Jurkat, Clone E6-1 (cell line): Measurements from ENCODE around the gene TMEM141.
"Not testable (repeated sequence)": the region's sequence is repeated elsewhere in the genome, so short reads cannot be mapped to it uniquely, and the experiment has no call there.

Experiments used
- DNase-seq: peaks from one replicate; pipeline ENCODE4 v3.0.0-alpha.2; 2011; ENCODE audit warnings: low read depth, low spot score
- H3K4me3 ChIP-seq: 2 replicates; pipeline ENCODE4 v1.5.1; 2011; ENCODE audit warnings: mild to moderate bottlenecking, low read length, control low read depth, moderate library complexity

TMEM141 gene

DNA sequence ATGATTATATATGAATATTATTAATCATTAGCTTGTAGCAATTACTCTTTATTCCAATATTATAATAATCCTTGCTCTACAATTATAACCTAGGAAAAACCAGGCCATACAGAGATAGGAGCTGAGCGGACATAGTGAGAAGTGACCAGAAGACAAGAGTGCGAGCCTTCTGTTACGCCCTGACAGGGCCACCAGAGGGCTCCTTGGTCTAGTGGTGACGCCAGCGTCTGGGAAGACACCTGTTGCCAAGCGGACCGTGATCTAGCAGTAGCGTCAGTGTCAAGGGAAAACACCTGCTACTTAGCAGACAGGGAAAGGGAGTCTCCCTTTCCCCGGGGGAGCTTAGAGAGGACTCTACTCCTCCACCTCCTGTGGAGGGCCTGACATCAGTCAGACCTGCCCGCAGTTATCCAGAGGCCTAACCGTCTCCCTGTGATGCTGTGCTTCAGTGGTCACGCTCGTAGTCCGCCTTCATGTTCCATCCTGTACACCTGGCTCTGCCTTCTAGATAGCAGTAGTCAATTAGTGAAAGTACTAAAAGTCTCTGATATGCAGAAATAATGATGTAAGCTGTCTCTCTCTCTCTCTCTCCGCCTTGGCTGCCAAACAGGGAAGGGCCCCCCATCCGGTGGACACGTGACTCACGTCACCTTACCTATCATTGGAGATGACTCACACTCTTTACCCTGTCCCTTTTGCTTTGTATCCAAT lies 24.6 kb upstream of the TMEM141 start:
- H3K4me3 ChIP-seq, DNase-seq: not testable (repeated sequence)

DNA sequence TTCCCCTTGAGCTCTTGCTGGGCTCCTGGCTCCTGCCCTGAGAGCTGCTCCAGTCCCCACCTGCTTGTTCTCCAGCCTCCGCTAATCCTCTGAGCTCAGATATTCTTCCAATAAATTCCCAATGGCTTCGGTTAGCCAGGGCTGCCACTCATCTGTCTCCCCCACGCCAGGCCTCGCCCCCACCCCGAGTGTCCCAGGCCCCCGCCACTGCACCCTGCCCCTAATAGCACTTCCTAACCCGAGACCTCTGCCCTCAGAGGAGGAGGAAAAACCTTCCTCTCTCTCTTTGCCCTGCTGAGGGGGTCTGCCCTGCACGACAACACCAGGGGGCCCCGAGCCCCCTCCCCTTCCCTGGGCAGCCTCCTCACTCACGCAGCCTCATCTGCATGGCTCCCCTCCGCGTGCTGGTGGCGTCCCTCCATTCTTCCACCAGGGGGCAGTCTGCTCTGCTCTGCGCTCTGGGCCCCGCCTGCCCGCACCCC lies 21.4 kb upstream of the TMEM141 start:
- no peak overlapping the region for H3K4me3 ChIP-seq

DNA sequence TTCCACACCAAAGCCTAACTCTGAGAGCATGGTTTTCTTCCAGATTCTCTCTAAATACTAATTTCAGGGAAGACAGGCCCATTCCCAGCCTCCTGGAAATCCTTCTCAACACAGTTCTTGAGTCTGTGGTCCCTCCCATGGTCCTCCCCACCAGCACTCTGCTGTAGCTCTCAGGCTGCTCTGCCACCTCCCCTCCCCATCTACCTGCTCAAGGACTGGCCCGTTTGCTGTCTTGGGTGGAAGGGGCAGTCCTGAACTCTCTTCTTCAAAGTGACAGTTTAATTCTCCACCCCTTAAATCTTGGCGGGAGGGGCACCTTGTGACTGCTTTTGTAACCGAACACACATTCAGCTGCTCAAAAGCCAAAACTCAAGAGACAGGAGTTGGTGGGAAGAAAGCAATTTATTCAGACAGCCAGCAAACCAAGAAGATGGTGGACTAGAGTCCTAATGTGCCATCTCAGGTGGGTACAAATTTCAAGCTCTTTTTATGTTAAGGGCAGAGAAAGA lies 19.2 kb upstream of the TMEM141 start:
- no peak overlapping the region for H3K4me3 ChIP-seq

More for the DNA sequence above, 21.4 kb upstream of the TMEM141 start:
- no peak for DNase-seq

DNA sequence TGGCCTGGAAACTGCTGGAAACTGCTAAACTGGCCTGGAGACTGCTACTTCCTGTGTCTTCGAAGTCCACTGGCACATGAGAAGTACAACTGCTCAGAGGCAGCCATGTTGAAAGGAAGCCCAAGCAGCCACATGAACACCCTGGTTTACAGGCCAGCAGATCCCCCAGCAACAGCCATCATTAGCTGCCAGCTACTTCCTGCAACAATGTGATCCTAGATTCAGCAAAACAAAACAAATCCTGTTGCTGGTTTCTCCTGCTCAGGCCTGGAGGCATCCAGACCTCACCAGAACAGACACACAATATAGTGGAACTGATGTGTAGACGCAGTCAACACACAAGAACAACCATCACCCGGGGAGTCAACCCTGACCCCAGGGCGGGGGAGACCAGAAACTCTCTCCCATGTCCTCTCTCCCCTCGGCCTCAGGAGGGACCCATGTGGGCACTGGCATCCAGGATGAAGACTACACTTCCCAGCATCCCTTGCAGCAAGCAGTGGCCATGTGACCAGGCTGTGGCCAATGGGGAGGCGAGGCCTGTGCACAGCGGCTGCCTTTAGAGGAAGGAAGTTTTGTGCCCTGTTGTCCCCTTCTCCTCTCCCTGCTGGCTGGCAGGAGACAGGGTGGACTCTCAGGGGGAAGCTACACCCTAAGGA lies 17.6 kb upstream of the TMEM141 start:
- no peak overlapping the region for H3K4me3 ChIP-seq
- DNase-seq, result no peak

More for the DNA sequence above, 19.2 kb upstream of the TMEM141 start:
- DNase-seq, result no peak

DNA sequence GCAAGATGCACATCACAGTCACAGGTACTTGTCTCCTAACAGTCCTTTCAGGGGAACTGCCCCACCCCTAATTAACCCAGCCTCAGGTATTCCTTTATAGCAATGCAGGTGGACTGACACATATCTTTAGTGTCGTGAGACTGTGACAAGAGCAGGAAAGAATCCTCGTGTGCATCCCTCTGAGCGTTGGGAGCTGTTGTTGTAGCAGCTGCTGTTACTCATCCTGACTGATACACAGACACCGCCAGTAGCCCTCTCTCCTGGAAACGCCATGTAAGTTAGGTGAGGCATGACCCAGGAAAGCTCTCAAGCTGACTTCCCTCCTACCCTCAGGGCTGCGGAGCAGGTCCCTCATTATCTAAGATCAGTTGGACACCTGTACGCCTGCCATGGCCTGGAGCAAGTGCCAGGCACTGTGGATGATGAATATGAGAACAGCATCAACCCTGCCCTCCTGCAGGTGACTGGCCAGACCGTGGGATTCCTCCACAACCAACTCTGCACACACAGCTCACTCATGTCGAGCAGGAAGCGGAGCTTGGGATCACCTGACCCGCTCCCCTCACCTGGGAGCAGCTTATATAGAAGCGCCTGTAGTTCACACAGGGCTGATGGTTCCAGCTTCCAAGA lies 16.6 kb upstream of the TMEM141 start:
- no peak overlapping the region for H3K4me3 ChIP-seq
- no peak for DNase-seq

DNA sequence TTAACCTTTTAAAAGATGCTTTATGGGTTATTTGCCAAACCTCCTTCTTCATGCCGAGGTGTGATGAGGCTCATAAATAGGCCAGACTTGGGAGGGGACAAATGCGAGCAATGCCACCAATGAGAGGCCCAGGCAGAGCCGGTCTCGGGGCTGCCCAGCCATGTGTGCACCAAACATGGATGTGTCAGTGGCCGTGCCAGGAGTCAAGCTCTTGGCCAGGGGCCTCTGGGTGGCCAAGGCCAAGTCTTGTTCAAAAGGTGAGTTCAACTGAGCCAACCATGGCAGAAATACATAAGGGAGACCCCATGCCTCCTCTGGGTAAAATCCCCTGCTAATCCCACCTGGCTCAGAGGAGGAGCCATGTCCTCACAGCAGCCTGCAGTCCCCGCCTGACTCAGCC lies 16.0 kb upstream of the TMEM141 start:
- H3K4me3 ChIP-seq, result no peak overlapping the region
- DNase-seq, result no peak

DNA sequence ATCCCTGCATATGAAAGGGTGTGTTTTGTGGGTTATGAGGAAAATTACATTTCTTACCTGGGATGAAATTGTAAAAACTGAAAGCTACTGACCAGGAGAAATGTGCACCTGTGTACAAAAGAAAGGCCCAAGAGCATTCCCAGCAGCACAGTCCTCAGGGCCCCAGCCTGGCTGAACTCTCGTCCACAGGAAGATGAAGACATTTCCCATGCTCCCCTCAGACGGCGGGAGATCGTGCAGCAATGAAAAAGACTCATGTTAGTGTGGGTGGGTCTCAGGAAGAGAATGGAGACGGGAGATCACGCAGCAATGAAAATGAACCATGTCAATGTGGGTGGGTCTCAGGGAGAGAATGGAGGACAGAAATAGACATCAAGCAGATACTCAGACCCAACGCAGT lies 14.2 kb upstream of the TMEM141 start:
- DNase-seq, result no peak
- no peak overlapping the region for H3K4me3 ChIP-seq

DNA sequence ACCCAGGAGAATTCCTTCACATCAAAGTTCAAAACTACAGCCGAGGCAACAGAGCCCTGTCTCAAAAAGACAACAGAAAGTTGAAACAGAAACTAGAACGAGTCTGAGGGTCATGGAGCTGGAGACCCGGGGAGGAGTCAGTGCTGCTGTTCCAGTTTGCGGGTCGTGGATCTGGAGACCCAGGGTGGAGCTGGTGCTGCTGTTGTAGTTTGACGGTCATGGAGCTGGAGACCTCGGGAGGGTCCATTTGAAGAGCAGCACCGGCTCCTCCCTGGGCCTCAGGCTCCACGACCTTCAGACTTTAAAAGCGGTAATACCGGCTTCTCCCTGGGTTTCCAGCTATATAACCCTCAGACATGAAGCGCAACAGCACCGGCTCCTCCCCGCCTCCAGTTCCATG lies 13.8 kb upstream of the TMEM141 start:
- no peak overlapping the region for H3K4me3 ChIP-seq
- no peak for DNase-seq

DNA sequence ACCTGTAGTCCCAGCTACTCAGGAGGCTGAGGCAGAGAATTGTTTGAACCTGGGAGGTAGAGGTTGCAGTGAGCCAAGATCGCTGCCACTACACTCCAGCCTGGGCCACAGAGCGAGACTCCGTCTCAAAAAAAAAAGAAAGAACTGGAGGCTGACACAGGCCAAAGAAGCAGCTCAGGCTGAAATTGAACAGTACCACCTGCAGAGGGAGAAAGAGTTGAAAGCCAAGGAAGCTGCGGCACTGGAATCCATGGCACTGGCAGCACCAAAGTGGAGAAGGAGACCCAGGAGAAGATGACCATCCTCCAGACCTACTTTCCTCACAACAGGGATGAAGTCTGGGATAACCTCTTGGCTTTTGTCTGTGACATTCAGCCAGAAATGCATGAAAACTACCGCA lies 11.3 kb upstream of the TMEM141 start:
- no peak overlapping the region for H3K4me3 ChIP-seq
- no peak for DNase-seq

DNA sequence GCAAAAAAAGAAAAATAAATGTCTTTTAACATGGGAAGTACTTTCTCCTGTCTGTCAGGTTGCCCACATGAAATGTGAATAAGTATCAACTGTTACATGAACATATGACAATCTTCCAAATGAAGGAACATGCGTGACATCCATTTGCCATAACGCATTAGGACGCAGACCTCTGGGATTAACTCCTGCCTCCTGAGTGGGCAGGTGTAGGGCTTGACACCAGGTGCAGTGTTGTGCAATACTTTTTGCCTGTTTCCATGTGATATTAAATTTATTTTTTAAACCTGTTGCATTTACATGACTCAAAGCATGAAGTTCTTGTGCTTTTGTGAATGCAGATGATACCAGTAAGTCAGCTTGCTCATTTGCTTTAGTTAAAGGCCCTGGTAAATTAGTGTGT lies 8.7 kb upstream of the TMEM141 start:
- H3K4me3 ChIP-seq, result no peak overlapping the region

DNA sequence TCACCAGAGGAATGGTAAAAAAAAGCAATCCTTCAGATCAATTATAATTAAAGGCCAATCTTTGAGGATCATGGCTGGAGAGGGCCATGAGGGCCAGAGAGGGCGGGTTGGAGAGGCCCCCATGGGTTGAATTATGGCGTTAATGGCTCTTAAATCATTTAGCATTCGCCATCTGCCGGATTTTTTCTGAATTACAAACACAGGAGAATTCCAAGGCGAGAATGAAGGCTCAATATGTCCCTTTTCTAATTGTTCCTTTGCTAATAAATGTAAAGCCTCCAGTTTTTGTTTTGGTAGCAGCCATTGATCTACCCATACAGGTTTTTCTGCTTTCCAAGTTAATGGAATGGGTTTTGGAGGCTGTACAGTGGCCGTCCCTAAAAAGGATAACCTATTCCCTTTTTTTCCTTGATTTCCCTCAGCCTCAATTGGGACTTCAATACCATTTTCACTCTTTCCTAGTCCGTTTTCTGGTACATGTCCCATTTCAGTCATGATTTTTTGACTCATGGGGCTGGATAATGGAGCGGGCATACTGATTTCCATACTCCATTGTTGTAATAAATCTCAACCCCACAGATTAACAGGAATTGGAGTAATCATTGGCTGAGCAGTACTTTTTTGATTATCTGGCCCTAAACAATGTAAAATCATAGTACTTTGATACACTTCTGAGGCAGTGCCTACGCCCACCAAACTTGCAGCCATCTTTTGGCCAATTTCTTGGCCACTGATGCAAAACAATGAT lies 6.7 kb upstream of the TMEM141 start:
- no peak for DNase-seq
- no peak overlapping the region for H3K4me3 ChIP-seq

More for the DNA sequence above, 8.7 kb upstream of the TMEM141 start:
- no peak for DNase-seq

DNA sequence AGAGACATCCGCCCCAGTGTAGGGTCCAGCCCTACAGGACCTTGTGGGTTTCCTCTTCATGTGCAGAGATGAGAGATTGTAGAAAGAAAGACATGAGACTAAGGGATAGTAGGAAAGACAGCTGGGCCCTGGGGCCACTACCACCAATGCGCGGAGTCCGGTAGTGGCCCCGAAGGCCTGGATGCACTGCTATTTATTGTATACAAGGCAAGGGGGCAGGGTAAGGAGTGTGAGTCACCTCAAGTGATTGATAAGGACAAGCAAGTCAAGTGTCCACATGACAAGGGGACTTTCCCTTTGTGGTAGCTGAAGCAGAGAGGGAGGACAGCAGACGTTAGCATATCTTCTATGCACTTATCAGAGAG lies 6.2 kb upstream of the TMEM141 start:
- no peak for DNase-seq
- no peak overlapping the region for H3K4me3 ChIP-seq

DNA sequence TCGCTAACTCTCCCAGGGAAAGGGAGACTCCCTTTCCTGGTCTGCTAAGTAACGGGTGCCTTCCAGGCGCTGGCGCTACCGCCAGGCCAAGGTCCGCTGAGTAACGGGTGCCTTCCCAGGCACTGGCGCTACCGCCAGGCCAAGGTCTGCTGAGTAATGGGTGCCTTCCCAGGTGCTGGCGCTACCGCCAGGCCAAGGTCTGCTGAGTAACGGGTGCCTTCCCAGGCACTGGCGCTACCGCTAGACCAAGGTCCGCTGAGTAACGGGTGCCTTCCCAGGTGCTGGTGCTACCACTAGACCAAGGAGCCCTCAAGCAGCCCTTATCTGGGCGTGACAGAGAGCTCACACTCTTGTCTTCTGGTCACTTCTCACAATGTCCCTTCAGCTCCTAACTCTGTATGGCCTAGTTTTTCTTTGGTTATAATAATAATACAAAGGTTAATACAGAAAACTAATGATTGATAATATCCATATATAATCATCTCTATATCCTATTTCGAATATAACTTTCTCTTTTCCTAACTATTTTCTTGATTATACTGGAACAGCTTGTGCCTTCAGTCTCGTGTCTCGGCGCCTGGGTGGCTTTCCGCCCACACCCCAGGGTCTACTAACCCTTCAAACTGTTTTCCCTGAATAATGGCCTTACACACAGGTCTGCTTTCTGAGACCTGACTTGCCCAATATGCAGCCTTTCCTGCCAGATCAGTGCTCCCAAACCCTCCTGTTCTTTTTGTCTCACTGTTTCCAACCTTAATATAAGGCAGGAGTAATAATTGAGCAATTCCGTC lies 5.4 kb upstream of the TMEM141 start:
- H3K4me3 ChIP-seq, DNase-seq: not testable (repeated sequence)

DNA sequence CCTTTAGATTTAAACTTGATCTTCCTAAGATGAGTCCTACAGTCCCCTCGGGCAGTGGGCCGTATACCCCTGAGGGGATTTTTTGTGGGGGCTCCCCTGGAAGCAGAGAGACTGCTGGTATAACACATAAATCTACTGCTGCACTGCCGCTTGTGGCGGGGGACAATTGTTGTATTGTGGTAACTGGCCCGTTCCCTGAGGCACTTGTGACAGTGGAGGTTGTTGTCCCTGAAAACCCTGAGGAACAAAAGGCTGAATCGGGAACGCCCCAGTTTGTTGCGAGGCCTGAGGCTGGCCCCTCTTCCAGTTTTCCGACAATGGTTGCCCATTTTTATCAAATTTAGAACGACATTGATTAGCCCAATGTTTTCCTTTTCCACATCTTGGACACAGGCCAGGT lies 4.7 kb upstream of the TMEM141 start:
- no peak overlapping the region for H3K4me3 ChIP-seq
- no peak for DNase-seq

DNA sequence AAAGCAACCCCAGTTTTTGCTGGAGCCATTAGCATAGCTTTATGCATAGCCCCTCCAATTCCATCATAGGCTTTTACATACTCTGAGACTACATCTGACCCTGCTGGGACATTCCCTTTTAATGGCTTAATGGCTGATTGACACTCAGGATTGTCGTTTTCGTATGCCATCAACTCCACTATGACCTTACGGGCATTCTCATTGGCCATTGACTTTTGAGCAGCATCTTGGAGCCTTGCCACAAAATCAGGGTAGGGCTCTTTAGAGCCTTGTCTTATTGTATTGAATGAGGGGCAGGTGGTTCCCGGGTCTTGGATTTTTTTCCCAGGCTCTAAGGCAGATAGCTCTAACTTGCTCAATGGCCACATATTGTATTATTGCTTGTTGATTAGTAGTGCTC lies 4.2 kb upstream of the TMEM141 start:
- DNase-seq, H3K4me3 ChIP-seq: not testable (repeated sequence)

DNA sequence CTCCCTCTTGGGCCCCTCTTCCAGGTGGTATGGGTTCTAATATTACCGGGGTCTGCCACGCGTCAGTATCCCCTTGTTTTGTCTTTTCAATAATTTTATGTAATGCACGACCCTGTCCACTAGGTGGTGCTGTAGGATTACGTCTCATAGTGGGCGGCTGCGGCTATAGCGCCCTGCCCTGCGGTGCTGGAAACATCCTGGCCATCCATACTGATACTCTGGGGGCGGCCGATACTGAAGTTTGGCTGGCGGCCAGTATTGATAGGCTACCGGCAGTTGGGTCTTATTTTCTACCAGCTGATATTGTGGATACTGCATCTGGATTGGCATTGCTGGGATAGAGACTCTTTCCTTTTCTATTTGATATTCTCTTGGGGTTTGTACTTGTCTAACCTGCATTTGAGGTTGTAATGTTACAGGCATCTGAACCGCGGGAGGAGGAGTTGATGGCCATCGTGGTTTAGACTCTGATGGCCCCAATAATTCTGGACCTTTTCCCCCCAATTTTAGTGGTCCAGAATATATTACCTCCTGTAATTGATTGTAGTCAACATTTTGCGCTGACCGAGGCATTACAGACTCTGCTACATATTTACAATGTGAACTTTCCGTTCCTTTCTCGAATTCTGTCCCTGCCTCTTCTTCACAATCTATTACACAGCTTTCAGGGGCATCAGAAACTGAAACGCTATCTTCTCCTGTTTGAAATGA lies 3.3 kb upstream of the TMEM141 start:
- H3K4me3 ChIP-seq, result peak overlapping the region; percentile 21
- DNase-seq, result peak; percentile 65

DNA sequence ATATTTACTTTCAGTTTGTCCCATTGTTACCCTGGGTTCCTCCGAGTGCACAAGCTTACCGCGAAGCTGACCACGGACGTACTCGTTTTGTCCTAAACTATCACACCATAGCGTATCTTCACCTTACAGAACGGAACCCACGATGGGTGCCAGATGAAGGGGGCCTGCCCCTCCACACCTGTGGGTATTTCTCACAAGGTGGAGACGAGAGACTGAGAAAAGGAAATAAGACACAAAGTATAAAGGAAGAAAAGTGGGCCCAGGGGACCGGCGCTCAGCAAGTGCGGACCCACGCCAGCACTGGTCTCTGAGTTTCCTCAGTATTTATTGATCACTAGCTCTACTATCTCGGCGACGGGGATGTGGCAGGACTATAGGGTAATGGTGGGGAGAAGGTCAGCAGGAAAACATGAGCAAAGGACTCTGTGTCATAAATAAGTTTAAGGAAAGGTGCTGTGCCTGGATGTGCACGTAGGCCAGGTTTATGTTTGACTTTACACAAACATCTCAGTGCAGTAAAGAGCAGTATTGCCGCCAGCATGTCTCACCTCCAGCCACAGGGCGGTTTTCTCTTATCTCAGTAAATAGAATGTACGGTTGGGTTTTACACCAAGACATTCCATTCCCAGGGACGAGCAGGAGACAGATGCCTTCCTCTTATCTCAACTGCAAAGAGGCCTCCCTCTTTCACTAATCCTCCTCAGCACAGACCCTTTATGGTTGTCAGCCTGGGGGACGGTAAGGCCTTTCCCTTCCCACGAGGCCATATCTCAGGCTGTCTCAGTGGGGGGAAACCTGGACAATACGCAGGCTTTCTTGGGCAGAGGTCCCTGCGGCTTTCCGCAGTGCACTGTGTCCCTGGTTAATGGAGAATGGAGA lies 2.3 kb upstream of the TMEM141 start:
- not testable (repeated sequence) for H3K4me3 ChIP-seq, DNase-seq
